K562 (cell line): ENCODE measurements around the gene SLC25A31. TPM values are rescaled to one million over a fixed set of nuclear protein-coding genes. Genes with fewer than 3 reads are reported as not detected.

Source experiments
- ARID1B ChIP-seq: fragments of 450-650 bp; IDR thresholded peaks from 2 replicates; pipeline ENCODE4 v1.6.1; 2016; ENCODE audit warnings: antibody characterized with exemption, mild to moderate bottlenecking, inconsistent platforms
- FOXP1 ChIP-seq: sonication (generic); formaldehyde crosslinking; IDR thresholded peaks from 2 replicates; pipeline ENCODE4 v1.8.0; 2022; ENCODE audit warnings: mild to moderate bottlenecking, missing genetic modification reagents
- GTF2E2 ChIP-seq: fragments of 200-800 bp; sonication (Bioruptor generic); IDR thresholded peaks from 2 replicates; pipeline ENCODE4 v1.6.1; 2016; ENCODE audit warnings: missing genetic modification characterization, missing compliant biosample characterization
- HMGXB4 ChIP-seq: sonication (generic); formaldehyde crosslinking; IDR thresholded peaks from 2 replicates; pipeline ENCODE4 v1.8.1; 2023; ENCODE audit warnings: mild to moderate bottlenecking, missing genetic modification reagents
- POLR2A ChIP-seq: fragments of 450-650 bp; conservative IDR thresholded peaks from 2 replicates; pipeline ENCODE4 v1.6.1; 2016
- TEAD4 ChIP-seq, 2 experiments: sonication (generic) in 1 of 2; formaldehyde crosslinking in 1 of 2; IDR thresholded peaks; 2 replicates each; pipeline versions ENCODE4 v1.6.1 to v1.8.0; 2012 to 2022; ENCODE audit warnings: borderline replicate concordance in 1 of 2, inconsistent platforms in 1 of 2, low read length in 1 of 2, mild to moderate bottlenecking in 1 of 2, missing genetic modification reagents in 1 of 2
- ZNF644 ChIP-seq: fragments of 200-800 bp; sonication (Bioruptor generic); IDR thresholded peaks from 2 replicates; pipeline ENCODE4 v1.6.1; 2016; ENCODE audit warnings: low read depth, missing genetic modification characterization, missing compliant biosample characterization
- ZNF778 ChIP-seq: fragments of 450-650 bp; formaldehyde crosslinking; IDR thresholded peaks from 2 replicates; pipeline ENCODE4 v1.4.0; 2020; ENCODE audit warnings: mild to moderate bottlenecking, moderate library complexity
- polyA plus RNA-seq, 8 experiments: library from polyadenylated mRNA; depleted of rRNA in 4 of 8; stranded (reverse) in 5 of 8; unstranded in 3 of 8; fragments of >200 nt; fragmentation: Nextera tagmentation in 2 of 8; fragmentation: Illumina TruSeq in 1 of 8; extraction: Ambion mirVana in 2 of 8; extraction: Trizol in 1 of 8; gene quantifications; 2 replicates each; pipeline versions ENCODE4 v1.2.1 to v1.2.3, GENCODE V29; 2011 to 2014; ENCODE audit warnings: inconsistent platforms in 1 of 8, missing spikeins in 1 of 8
- total RNA-seq, 7 experiments: library from RNA; depleted of rRNA in 6 of 7; stranded (reverse); fragments of >200 nt in 6 of 7; fragmentation: Illumina TruSeq in 2 of 7; extraction: Trizol in 2 of 7; gene quantifications; 2 replicates each; pipeline versions ENCODE4 v1.2.1 to v1.2.3, GENCODE V29; 2011 to 2021; ENCODE audit warnings: low replicate concordance in 1 of 7
- TF ChIP-seq, protein P1 (sequence below): fragments of 450-650 bp; IDR thresholded peaks from 2 replicates; pipeline ENCODE4 v1.6.1; 2014; ENCODE audit warnings: low read depth, mild to moderate bottlenecking, moderate library complexity, borderline replicate concordance
- TF ChIP-seq, protein P2 (sequence below): fragments of 200-600 bp; sonication (generic); IDR thresholded peaks from one replicate; pipeline ENCODE4 v1.6.1; 2012; ENCODE audit warnings: mild to moderate bottlenecking, low read depth, low read length, inconsistent platforms
- TF ChIP-seq, protein P3 (sequence below): sonication (generic); formaldehyde crosslinking; IDR thresholded peaks from 2 replicates; pipeline ENCODE4 v1.8.0; 2022; ENCODE audit warnings: mild to moderate bottlenecking, missing genetic modification reagents

Gene SLC25A31
- total and polyA plus RNA-seq, 9 of the 15 experiments (the other 6 are each of a cell fraction or from before 2014, with no cell fraction given) = 0.07 TPM; not detected in 8

GRCh38 chr4:127782275-127783025 lies 52.2 kb downstream of the SLC25A31 start, which contains the start of gene HSPA4L (continued):
- TF ChIP-seq ARID1B (no peak), HMGXB4 (CRISPR knock-in tag) (peak; percentile 65; the same call in 1 of the 2 replicates), TEAD4 (IDR thresholded peaks at IDR 0.05; ENCODE audit: low read length) (0 out of 2 replicates have a peak, but pooled peaks have one; percentile 3), TEAD4 (CRISPR knock-in tag; IDR thresholded peaks at IDR 0.05; ENCODE audit: borderline replicate concordance) (no peak), ZNF644 (no peak), FOXP1 (CRISPR knock-in tag) (0 out of 2 replicates have a peak, but pooled peaks have one; percentile 41), POLR2A (peak; percentile 93), ZNF778 (CRISPR knock-in tag) (no peak), GTF2E2 (tag) (no peak)
- TF ChIP-seq, protein P1, sequence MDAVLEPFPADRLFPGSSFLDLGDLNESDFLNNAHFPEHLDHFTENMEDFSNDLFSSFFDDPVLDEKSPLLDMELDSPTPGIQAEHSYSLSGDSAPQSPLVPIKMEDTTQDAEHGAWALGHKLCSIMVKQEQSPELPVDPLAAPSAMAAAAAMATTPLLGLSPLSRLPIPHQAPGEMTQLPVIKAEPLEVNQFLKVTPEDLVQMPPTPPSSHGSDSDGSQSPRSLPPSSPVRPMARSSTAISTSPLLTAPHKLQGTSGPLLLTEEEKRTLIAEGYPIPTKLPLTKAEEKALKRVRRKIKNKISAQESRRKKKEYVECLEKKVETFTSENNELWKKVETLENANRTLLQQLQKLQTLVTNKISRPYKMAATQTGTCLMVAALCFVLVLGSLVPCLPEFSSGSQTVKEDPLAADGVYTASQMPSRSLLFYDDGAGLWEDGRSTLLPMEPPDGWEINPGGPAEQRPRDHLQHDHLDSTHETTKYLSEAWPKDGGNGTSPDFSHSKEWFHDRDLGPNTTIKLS = peak; percentile 36; the same call in 1 of the 2 replicates
- TF ChIP-seq, protein P2, sequence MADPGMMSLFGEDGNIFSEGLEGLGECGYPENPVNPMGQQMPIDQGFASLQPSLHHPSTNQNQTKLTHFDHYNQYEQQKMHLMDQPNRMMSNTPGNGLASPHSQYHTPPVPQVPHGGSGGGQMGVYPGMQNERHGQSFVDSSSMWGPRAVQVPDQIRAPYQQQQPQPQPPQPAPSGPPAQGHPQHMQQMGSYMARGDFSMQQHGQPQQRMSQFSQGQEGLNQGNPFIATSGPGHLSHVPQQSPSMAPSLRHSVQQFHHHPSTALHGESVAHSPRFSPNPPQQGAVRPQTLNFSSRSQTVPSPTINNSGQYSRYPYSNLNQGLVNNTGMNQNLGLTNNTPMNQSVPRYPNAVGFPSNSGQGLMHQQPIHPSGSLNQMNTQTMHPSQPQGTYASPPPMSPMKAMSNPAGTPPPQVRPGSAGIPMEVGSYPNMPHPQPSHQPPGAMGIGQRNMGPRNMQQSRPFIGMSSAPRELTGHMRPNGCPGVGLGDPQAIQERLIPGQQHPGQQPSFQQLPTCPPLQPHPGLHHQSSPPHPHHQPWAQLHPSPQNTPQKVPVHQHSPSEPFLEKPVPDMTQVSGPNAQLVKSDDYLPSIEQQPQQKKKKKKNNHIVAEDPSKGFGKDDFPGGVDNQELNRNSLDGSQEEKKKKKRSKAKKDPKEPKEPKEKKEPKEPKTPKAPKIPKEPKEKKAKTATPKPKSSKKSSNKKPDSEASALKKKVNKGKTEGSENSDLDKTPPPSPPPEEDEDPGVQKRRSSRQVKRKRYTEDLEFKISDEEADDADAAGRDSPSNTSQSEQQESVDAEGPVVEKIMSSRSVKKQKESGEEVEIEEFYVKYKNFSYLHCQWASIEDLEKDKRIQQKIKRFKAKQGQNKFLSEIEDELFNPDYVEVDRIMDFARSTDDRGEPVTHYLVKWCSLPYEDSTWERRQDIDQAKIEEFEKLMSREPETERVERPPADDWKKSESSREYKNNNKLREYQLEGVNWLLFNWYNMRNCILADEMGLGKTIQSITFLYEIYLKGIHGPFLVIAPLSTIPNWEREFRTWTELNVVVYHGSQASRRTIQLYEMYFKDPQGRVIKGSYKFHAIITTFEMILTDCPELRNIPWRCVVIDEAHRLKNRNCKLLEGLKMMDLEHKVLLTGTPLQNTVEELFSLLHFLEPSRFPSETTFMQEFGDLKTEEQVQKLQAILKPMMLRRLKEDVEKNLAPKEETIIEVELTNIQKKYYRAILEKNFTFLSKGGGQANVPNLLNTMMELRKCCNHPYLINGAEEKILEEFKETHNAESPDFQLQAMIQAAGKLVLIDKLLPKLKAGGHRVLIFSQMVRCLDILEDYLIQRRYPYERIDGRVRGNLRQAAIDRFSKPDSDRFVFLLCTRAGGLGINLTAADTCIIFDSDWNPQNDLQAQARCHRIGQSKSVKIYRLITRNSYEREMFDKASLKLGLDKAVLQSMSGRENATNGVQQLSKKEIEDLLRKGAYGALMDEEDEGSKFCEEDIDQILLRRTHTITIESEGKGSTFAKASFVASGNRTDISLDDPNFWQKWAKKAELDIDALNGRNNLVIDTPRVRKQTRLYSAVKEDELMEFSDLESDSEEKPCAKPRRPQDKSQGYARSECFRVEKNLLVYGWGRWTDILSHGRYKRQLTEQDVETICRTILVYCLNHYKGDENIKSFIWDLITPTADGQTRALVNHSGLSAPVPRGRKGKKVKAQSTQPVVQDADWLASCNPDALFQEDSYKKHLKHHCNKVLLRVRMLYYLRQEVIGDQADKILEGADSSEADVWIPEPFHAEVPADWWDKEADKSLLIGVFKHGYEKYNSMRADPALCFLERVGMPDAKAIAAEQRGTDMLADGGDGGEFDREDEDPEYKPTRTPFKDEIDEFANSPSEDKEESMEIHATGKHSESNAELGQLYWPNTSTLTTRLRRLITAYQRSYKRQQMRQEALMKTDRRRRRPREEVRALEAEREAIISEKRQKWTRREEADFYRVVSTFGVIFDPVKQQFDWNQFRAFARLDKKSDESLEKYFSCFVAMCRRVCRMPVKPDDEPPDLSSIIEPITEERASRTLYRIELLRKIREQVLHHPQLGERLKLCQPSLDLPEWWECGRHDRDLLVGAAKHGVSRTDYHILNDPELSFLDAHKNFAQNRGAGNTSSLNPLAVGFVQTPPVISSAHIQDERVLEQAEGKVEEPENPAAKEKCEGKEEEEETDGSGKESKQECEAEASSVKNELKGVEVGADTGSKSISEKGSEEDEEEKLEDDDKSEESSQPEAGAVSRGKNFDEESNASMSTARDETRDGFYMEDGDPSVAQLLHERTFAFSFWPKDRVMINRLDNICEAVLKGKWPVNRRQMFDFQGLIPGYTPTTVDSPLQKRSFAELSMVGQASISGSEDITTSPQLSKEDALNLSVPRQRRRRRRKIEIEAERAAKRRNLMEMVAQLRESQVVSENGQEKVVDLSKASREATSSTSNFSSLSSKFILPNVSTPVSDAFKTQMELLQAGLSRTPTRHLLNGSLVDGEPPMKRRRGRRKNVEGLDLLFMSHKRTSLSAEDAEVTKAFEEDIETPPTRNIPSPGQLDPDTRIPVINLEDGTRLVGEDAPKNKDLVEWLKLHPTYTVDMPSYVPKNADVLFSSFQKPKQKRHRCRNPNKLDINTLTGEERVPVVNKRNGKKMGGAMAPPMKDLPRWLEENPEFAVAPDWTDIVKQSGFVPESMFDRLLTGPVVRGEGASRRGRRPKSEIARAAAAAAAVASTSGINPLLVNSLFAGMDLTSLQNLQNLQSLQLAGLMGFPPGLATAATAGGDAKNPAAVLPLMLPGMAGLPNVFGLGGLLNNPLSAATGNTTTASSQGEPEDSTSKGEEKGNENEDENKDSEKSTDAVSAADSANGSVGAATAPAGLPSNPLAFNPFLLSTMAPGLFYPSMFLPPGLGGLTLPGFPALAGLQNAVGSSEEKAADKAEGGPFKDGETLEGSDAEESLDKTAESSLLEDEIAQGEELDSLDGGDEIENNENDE = no peak
- TF ChIP-seq, protein P3, sequence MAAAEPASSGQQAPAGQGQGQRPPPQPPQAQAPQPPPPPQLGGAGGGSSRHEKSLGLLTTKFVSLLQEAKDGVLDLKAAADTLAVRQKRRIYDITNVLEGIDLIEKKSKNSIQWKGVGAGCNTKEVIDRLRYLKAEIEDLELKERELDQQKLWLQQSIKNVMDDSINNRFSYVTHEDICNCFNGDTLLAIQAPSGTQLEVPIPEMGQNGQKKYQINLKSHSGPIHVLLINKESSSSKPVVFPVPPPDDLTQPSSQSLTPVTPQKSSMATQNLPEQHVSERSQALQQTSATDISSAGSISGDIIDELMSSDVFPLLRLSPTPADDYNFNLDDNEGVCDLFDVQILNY (CRISPR knock-in tag) = no peak; the same call in 1 of the 2 replicates
